NOMO-1 treated with DMSO at 0.1 percent for 48 hours (cell line): ENCODE results near the gene NAV1.
A peak's percentile ranks its signal among the peaks of the same experiment; 100 is the strongest.
"Not testable (repeated sequence)": the region's sequence is repeated elsewhere in the genome, so short reads cannot be mapped to it uniquely, and the experiment has no call there.

ENCODE experiments used
- DNase-seq: peaks from one replicate; lab custom pipeline; 2025; ENCODE audit not compliant: unreplicated experiment; lab: John Stamatoyannopoulos, UW

The NAV1 gene

GRCh38 chr1:201565024-201565730, 26.2 kb downstream of the NAV1 start:
- DNase-seq = no peak

GRCh38 chr1:201565771-201566528, 27.0 kb downstream of the NAV1 start:
- DNase-seq = no peak

- DNase-seq = no peak
Measured at GRCh38 chr1:201566529-201566823, 27.5 kb downstream of the NAV1 start.

GRCh38 chr1:201566933-201567801, 28.2 kb downstream of the NAV1 start:
- DNase-seq = no peak

GRCh38 chr1:201568265-201568664, 29.3 kb downstream of the NAV1 start:
- no peak for DNase-seq

- DNase-seq = no peak
Measured at GRCh38 chr1:201568859-201569294, 29.9 kb downstream of the NAV1 start.

- no peak for DNase-seq
Measured at GRCh38 chr1:201570181-201570885, 31.4 kb downstream of the NAV1 start.

GRCh38 chr1:201570886-201571624, 32.1 kb downstream of the NAV1 start:
- no peak for DNase-seq

GRCh38 chr1:201573030-201573429, 34.1 kb downstream of the NAV1 start:
- no peak for DNase-seq

- DNase-seq = no peak
Measured at GRCh38 chr1:201573923-201574322, 35.0 kb downstream of the NAV1 start.

- DNase-seq = no peak
Measured at GRCh38 chr1:201575912-201576311, 37.0 kb downstream of the NAV1 start.

- DNase-seq = no peak
Measured at GRCh38 chr1:201576914-201577313, 38.0 kb downstream of the NAV1 start.

- DNase-seq = no peak
Measured at GRCh38 chr1:201578008-201578888, 39.3 kb downstream of the NAV1 start.

- not testable (repeated sequence) for DNase-seq
Measured at GRCh38 chr1:201581371-201581770, 42.4 kb downstream of the NAV1 start.

GRCh38 chr1:201582705-201583442, 43.9 kb downstream of the NAV1 start:
- DNase-seq = no peak

- DNase-seq = no peak
Measured at GRCh38 chr1:201583663-201584062, 44.7 kb downstream of the NAV1 start.

- DNase-seq = no peak
Measured at GRCh38 chr1:201584471-201585092, 45.7 kb downstream of the NAV1 start.

- peak; percentile 31 for DNase-seq
Measured at GRCh38 chr1:201585093-201585483, 46.2 kb downstream of the NAV1 start.
